ENCODE data around the gene PTPN14.

Gene PTPN14

GRCh38 chr1:214404154-214404553 lies 147.2 kb downstream of the PTPN14 start:
- Histone ChIP-seq H3K4me1 (ENCODE audit: insufficient read depth, low read length, poor library complexity, severe bottlenecking) (peaks cover 42% of the 10 kb centered on the region), H3K79me2 (ENCODE audit: insufficient read depth, low read length) (no peaks in the 10 kb centered on the region), H3F3A (ENCODE audit: low read depth) (no peaks in the 10 kb centered on the region), H3K4me2 (ENCODE audit: low read depth, low read length, poor library complexity, severe bottlenecking) (peak overlapping the region; percentile 25), H3K9ac (ENCODE audit: low read depth, low read length, poor library complexity, severe bottlenecking) (no peak overlapping the region), H3K4me3 (ENCODE audit: low read length, poor library complexity, severe bottlenecking) (no peak overlapping the region), H3K9me2 (replicated peaks; ENCODE audit: low read depth, low read length) (no peaks in the 10 kb centered on the region), H2AFZ (ENCODE audit: low read length) (no peak overlapping the region), H3K36me3 (ENCODE audit: insufficient read depth, low read length) (peaks cover 12% of the 10 kb centered on the region; the same call in 1 of the 2 replicates), H3K27me3 (ENCODE audit: insufficient read depth, low read length, poor library complexity, severe bottlenecking) (no peaks in the 10 kb centered on the region), H3K9me3 (ENCODE audit: insufficient read depth, low read depth, low read length) (no peaks in the 10 kb centered on the region), H4K20me1 (ENCODE audit: insufficient read depth, low read length, poor library complexity, severe bottlenecking) (no peaks in the 10 kb centered on the region)
- no peak for TF ChIP-seq EZH2phosphoT487 (IDR thresholded peaks at IDR 0.05; ENCODE audit: borderline replicate concordance)
- TF ChIP-seq CTCF (conservative IDR thresholded peaks at IDR 0.05; ENCODE audit: low read length), result no peak

DNA sequence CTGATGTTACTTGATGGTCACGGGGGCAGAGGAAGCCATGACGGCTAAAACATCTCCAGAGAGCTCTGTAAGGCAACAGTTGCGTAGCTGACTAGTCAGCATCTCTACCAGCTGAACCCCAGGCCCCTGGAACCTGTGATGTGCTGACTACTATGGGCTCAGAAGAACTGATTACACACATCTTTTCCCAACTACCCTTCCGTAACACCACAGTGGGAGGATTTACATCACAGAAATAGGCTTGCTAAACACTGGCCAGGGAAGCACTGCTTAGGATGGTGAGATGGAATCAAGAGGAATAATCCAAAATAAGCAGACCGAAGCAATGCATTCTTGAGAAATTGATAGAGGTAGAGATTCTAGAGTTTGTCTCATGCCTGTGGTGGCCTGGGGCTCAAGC lies 148.0 kb downstream of the PTPN14 start:
- H3K27me3 ChIP-seq (ENCODE audit: insufficient read depth, low read length, poor library complexity, severe bottlenecking), result no peaks in the 10 kb centered on the region
- H3K79me2 ChIP-seq (ENCODE audit: insufficient read depth, low read length), result no peaks in the 10 kb centered on the region
- H3K9ac ChIP-seq (ENCODE audit: low read depth, low read length, poor library complexity, severe bottlenecking), result no peak overlapping the region
- peak overlapping the region; percentile 25 for H3K4me2 ChIP-seq (ENCODE audit: low read depth, low read length, poor library complexity, severe bottlenecking)
- peaks cover 12% of the 10 kb centered on the region; the same call in 1 of the 2 replicates for H3K36me3 ChIP-seq (ENCODE audit: insufficient read depth, low read length)
- no peaks in the 10 kb centered on the region for H3K9me2 ChIP-seq (replicated peaks; ENCODE audit: low read depth, low read length)
- H3F3A ChIP-seq (ENCODE audit: low read depth), result no peaks in the 10 kb centered on the region
- no peak overlapping the region for H2AFZ ChIP-seq (ENCODE audit: low read length)
- H3K9me3 ChIP-seq (ENCODE audit: insufficient read depth, low read depth, low read length), result no peaks in the 10 kb centered on the region
- H3K4me3 ChIP-seq (ENCODE audit: low read length, poor library complexity, severe bottlenecking), result no peak overlapping the region
- peaks cover 40% of the 10 kb centered on the region for H3K4me1 ChIP-seq (ENCODE audit: insufficient read depth, low read length, poor library complexity, severe bottlenecking)
- TF ChIP-seq EZH2phosphoT487 (IDR thresholded peaks at IDR 0.05; ENCODE audit: borderline replicate concordance) (no peak), CTCF (conservative IDR thresholded peaks at IDR 0.05; ENCODE audit: low read length) (no peak)
- H4K20me1 ChIP-seq (ENCODE audit: insufficient read depth, low read length, poor library complexity, severe bottlenecking), result no peaks in the 10 kb centered on the region

GRCh38 chr1:214402613-214403083 lies 148.8 kb downstream of the PTPN14 start:
- Histone ChIP-seq H4K20me1 (ENCODE audit: insufficient read depth, low read length, poor library complexity, severe bottlenecking) (no peaks in the 10 kb centered on the region), H2AFZ (ENCODE audit: low read length) (no peak overlapping the region), H3K4me3 (ENCODE audit: low read length, poor library complexity, severe bottlenecking) (no peak overlapping the region), H3K9me2 (replicated peaks; ENCODE audit: low read depth, low read length) (no peaks in the 10 kb centered on the region), H3K4me2 (ENCODE audit: low read depth, low read length, poor library complexity, severe bottlenecking) (no peak overlapping the region), H3F3A (ENCODE audit: low read depth) (no peaks in the 10 kb centered on the region), H3K79me2 (ENCODE audit: insufficient read depth, low read length) (no peaks in the 10 kb centered on the region), H3K4me1 (ENCODE audit: insufficient read depth, low read length, poor library complexity, severe bottlenecking) (peaks cover 38% of the 10 kb centered on the region), H3K9me3 (ENCODE audit: insufficient read depth, low read depth, low read length) (no peaks in the 10 kb centered on the region), H3K36me3 (ENCODE audit: insufficient read depth, low read length) (peaks cover 13% of the 10 kb centered on the region; the same call in 1 of the 2 replicates), H3K9ac (ENCODE audit: low read depth, low read length, poor library complexity, severe bottlenecking) (no peak overlapping the region), H3K27me3 (ENCODE audit: insufficient read depth, low read length, poor library complexity, severe bottlenecking) (no peaks in the 10 kb centered on the region)
- TF ChIP-seq EZH2phosphoT487 (IDR thresholded peaks at IDR 0.05; ENCODE audit: borderline replicate concordance) (no peak), CTCF (conservative IDR thresholded peaks at IDR 0.05; ENCODE audit: low read length) (no peak)
